Stimulated activated CD4-positive, alpha-beta T cell treated with anti-CD3 and anti-CD28 coated beads, Interleukin-1b, Interleukin-23, amount 100 ng/mL, for 48 hours (primary cell): ENCODE data around the gene COL6A3.
"Not testable (repeated sequence)": the region's sequence is repeated elsewhere in the genome, so short reads cannot be mapped to it uniquely, and the experiment has no call there.

Experiments
- DNase-seq: peaks from one replicate; pipeline ENCODE4 v3.0.0-alpha.2; 2020

COL6A3 gene

DNA sequence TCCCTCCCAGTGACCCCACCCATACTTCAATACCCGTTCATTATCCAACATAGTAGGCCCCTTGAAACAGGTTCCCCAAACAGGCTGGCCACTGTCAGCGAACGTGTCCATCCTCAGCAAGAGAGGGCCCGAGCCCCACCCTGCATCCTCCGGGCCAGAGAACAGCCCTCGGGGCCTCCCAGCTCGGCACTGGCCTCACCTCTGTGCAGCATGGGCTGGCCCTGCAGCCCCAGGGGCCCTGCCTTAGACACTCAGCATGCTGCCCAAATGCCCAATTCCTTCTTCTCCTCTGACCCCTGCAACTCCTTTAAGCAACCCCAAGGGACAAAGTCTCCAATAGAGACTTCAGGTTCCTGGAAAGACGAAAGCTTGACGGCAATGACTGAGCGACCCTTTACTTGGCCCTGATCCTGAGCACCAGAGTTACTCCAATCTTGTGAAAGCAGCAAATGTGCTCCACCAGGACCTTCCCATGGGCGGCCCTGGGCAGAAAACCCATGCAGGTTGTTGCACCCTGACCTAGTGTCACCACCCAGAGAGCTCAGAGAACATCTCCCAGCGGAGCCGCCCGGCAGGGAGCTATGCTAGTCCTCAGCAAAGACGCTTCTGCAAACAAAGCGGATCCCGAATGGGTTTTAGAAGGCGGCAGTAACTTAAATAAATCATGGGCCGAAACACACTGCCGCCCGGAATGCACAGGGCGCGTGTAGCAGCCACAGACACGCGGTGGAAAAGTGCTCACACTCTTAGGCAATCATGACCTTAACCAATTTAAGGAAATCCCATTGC is 782 bp downstream of the COL6A3 start:
- DNase-seq: no peak

DNA sequence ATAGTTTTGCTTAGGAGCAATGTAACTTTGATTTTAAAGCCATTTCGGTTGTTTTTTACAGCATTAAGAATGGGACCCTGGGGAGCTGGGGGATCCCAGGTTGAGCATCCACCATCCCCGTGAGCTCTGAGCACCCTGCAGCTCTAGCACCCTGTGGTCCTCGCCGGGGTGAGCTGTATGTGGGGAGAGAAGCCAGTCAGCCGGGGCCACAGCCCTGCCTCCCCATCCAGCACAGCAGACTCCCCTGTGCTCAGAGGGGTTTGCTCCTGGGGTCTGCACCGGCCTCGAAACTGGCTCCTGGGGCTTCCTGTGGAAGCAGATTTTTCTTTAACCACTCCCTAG is 1.3 kb downstream of the COL6A3 start:
- DNase-seq: no peak

- DNase-seq: no peak
These were observed 2.1 kb downstream of the COL6A3 start for GRCh38 chr2:237411683-237412423.

- no peak for DNase-seq
These were observed 2.8 kb downstream of the COL6A3 start for GRCh38 chr2:237411092-237411601.

DNA sequence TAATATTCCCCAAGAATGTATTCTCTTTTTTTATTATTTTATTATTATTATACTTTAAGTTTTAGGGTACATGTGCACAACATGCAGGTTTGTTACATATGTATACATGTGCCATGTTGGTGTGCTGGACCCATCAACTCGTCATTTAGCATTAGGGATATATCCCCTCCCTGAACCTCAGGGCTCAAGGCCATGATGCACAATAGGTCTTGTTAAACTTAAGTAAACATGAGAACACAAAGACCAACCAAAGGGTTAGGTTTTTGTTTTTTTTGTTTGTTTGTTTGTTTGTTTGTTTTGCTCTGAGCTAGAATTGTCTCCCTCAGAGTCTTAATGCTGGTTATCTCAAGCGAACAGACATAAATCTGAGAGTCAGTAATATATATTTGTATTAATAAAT is 4.7 kb downstream of the COL6A3 start:
- DNase-seq: not testable (repeated sequence)

DNA sequence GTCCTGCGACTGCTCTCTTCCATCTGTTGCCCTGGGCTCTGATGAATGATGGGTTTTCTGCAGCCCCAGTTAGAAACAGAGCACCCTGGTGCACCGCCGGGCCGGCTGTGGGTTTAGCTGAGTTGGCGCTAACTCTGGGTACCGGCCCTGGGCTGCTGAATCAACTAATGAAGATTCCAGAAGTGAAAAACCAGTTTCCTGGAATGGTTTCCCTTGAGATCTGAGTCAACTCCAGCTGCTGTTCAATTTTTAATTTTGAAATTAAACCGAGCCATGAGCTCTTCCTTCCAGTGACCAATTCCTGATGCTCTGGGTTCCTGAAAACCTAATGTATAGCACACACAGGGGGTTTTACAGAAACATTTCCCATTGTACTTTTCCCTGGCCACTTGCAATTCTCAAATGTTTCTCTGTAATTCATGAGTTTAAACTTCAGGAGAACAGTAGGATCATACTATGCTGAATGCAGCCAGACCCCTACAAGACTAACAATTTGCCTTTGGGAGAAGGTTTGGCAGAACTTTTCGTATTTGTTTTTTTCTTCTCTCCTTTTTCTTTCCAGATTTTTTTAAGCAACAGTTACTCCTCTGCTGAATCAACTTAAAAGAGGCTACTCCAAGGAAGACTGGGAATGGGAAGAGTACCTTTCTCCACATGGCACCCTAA is 5.5 kb downstream of the COL6A3 start:
- no peak for DNase-seq

DNA sequence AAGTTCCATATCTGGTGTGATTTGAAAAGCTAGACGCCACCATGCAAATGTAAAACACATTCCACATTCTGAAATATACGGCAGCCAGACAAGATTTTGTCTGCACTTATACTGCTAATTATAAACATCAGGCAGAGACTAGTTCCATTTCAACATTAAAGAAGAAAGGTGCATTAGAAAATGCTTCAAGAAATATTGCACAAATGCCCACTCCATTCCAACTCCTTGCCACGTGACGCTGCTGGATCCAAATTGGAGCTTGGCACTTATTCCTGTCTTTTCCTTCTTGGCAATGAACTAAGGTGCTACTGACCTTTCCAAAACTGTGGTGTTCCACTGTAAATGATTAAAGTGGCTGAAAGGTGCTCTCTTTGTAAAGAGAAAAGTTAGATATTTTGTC is 6.3 kb downstream of the COL6A3 start:
- no peak for DNase-seq

DNA sequence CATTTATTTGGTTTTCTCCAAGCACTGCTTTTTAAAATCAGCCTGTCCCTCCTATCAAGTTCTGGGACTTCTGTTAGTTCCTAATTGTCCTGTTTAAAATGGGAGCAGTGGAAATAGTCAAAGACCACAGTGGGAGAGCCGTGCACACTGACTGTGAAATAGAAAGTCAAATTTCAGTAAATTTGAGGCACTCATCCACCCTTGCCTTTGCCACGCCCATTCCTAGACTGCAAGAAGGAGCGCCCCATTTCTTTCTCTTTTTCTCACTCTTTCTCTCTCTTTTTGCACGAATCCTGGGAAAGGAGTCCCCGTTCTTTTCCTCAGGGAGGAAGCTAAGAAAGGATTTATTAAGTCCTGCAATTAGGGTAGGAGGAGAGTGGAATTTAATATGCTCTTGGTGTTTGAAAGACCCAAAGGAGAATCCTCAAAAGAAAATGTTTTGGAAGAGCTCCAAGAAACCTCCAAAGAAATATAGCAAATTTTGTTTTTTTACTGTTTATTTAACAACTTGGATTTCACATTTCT is 7.5 kb downstream of the COL6A3 start:
- no peak for DNase-seq

DNA sequence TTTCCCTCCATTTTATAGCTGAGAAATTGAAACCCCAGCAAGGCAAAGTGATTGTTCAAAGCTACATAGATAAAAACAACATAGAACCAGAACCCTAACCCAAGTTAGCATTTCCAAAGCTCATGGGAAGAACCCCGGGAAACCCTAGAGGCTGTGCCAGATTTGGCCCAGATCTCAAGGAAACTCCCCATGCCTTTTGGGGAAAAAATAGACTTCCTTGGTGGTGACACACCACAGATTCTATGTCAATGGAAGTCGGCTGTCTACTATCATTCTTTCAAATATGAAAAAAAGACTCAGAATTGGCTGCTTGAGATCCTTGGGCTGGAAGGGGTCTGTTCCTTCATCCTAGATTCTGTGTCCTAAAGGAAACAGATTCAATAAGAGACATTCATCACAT is 8.4 kb downstream of the COL6A3 start:
- DNase-seq: no peak

- no peak for DNase-seq
These were observed 8.9 kb downstream of the COL6A3 start for GRCh38 chr2:237405006-237405559.

- no peak for DNase-seq
These were observed 9.6 kb downstream of the COL6A3 start for GRCh38 chr2:237404413-237404812.

- no peak for DNase-seq
These were observed 10.7 kb downstream of the COL6A3 start for GRCh38 chr2:237403024-237403882.

DNA sequence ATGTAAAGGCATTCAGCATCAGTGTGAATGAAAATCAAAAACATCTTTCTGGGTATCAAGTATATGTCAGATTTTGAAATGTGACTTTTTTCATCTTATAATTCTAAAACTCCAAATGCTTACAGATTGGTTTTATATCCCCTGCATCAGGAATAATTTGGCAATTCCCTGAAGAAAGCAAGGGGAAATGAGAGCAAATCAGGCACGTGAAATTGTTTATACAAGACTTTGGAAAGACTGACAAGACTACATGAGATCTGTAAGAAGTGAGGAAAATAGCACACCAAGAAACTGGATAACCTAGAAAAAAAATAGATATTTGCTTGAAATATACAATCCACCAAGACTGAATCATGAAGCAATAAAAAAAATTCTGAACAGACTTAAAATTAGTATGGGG is 13.8 kb downstream of the COL6A3 start:
- no peak for DNase-seq

DNA sequence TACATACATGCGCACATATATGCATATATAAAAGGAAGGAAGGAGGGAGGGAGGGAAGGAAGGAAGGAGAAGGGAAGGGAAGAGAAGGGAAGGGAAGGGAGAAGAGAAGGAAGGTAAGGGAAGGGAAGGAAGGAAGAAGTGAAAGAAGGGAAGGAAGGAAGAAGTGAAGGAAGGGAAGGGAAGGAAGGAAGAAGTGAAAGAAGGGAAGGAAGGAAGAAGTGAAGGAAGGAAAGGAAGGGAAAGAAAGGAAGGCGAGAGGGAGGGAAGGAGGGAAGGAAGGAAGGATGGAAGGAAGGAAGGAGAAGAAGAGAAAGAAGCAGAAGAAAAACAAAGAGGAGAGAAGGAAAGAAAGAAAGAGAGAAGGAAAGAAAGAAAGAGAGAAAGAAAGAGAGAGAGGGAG is 16.9 kb downstream of the COL6A3 start:
- DNase-seq: no peak

DNA sequence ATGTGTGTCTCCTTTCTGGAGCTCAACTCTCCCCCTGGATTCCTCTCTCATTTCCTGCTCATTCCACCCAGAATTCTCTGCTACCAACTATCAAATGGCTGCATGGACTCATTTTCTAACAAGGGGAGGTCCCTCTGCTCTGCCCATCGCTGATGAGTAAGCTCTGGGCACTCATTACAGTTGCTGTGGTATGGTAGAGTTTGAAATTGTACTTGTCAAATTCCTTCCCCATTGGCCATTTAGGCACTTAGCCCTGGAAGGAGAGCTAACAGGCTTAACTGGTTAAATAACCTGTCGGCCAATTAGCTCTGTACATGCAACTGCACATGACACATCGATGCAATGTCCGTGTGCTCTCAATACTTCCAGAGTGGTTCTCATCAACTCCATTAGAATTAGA is 20.4 kb downstream of the COL6A3 start:
- DNase-seq: no peak

- no peak for DNase-seq
These were observed 21.8 kb downstream of the COL6A3 start for GRCh38 chr2:237392186-237392585.

GRCh38 chr2:237391140-237391539 is 22.8 kb downstream of the COL6A3 start:
- no peak for DNase-seq

GRCh38 chr2:237390235-237390634 is 23.7 kb downstream of the COL6A3 start:
- no peak for DNase-seq

GRCh38 chr2:237389831-237390230 is 24.1 kb downstream of the COL6A3 start:
- no peak for DNase-seq

DNA sequence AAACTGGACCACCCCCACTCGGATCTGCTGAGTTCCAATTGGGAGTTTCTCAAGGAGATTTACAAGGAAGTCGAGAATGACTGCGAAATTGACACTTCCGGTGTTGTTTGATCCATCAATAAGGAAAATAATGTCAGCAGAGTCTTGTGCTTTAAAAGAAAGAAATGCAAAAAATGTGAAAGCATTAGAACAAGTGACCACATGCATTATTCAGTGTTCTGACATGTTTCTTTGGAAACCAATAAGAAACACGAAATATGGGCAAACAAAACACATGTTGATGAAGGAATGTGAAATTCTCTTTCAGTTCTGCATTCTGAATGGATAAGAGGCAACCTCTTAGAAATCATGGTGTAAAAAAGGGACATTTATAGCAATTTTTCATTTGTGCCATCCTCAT is 25.9 kb downstream of the COL6A3 start:
- DNase-seq: no peak

- DNase-seq: no peak
These were observed 29.3 kb downstream of the COL6A3 start for GRCh38 chr2:237384672-237385020.

DNA sequence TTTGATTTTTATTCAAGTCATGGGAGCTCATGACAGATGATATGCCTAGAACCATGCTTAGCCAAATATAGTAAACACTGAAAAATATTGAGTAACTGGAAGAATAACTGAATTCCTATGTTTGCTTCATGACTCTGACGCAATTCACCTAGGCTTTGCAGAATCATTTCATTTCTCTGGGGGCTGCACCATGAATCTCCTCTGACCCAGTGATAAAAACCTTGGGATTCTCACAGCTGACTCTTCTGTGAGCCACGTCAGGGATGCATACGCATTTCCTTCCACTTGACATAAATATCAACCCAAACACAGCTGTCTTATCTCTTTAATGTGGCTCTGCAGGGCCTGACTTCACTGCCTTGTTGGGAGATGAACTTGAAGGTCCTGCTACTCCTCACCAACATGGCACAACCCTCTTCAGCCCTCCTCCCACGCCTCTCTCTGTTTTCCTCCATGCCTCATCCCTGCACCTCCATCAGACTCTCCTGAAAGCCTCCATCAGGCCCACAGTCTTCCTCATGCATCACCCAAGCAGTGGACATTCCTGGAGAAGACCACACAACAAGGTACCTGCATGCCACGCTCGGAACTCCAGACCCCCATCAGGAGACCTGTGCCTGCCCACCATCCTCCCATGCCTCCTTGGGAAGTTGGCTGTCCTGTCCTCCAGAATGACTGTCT is 29.8 kb downstream of the COL6A3 start:
- DNase-seq: no peak
